ENCODE data around the gene TCF12.

GRCh38 chr15:57012556-57012955 lies 94.1 kb downstream of the TCF12 start:
- TF ChIP-seq EZH2phosphoT487 (IDR thresholded peaks at IDR 0.05) (no peak), CTCF (IDR thresholded peaks at IDR 0.05) (no peak)
